22Rv1 (cell line): Measurements from ENCODE around the gene SGCB.

Experiments
- H3K27ac ChIP-seq: fragments of 450-650 bp; 2 replicates; pipeline ENCODE4 v1.5.1; 2017
- ZFX ChIP-seq: fragments of 450-650 bp; IDR thresholded peaks from 2 replicates; pipeline ENCODE4 v1.6.1; 2017; ENCODE audit warnings: antibody characterized with exemption, borderline replicate concordance
- TF ChIP-seq, protein P1 (sequence below): fragments of 450-650 bp; IDR thresholded peaks from 2 replicates; pipeline ENCODE4 v1.5.1; 2017; ENCODE audit warnings: mild to moderate bottlenecking

SGCB gene

GRCh38 chr4:52059372-52059771 lies 21.3 kb upstream of the SGCB start:
- TF ChIP-seq, protein P1, sequence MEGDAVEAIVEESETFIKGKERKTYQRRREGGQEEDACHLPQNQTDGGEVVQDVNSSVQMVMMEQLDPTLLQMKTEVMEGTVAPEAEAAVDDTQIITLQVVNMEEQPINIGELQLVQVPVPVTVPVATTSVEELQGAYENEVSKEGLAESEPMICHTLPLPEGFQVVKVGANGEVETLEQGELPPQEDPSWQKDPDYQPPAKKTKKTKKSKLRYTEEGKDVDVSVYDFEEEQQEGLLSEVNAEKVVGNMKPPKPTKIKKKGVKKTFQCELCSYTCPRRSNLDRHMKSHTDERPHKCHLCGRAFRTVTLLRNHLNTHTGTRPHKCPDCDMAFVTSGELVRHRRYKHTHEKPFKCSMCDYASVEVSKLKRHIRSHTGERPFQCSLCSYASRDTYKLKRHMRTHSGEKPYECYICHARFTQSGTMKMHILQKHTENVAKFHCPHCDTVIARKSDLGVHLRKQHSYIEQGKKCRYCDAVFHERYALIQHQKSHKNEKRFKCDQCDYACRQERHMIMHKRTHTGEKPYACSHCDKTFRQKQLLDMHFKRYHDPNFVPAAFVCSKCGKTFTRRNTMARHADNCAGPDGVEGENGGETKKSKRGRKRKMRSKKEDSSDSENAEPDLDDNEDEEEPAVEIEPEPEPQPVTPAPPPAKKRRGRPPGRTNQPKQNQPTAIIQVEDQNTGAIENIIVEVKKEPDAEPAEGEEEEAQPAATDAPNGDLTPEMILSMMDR, result no peak
- H3K27ac ChIP-seq, result no peak overlapping the region

- no peak overlapping the region for H3K27ac ChIP-seq
- TF ChIP-seq ZFX, result no peak
- TF ChIP-seq, protein P1, result no peak
Observed at GRCh38 chr4:52058275-52058674, 20.2 kb upstream of the SGCB start.

DNA sequence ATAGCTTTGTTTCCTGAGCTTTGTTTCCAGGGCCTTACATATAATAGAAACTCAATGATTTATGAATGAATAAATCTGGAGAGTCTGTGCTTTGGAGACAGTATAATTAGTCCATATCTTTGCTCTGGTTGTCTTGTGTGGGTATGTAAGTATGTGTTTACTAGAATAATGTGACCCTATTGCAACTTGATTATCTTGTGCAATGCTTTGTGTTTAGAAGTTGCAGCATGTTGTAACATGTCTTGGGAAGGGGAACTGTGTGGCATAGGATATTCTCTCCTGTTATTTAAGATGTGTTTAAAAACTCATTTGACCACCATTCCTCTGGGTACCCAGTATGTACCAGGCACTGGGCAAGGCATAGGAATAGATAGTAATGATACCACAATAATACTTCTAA lies 19.1 kb upstream of the SGCB start:
- H3K27ac ChIP-seq, result no peak overlapping the region
- no peak for TF ChIP-seq ZFX
- TF ChIP-seq, protein P1, result no peak

- TF ChIP-seq ZFX, result no peak
- H3K27ac ChIP-seq, result no peak overlapping the region
Observed at GRCh38 chr4:52054254-52054653, 16.2 kb upstream of the SGCB start.

- no peak overlapping the region for H3K27ac ChIP-seq
- TF ChIP-seq, protein P1, result no peak
- TF ChIP-seq ZFX, result no peak
Observed at GRCh38 chr4:52052475-52052780, 14.3 kb upstream of the SGCB start.

- peak overlapping the region; percentile 68 for H3K27ac ChIP-seq
- TF ChIP-seq ZFX, result no peak
- TF ChIP-seq, protein P1, result no peak
Observed at GRCh38 chr4:52051615-52052474, 13.7 kb upstream of the SGCB start.

DNA sequence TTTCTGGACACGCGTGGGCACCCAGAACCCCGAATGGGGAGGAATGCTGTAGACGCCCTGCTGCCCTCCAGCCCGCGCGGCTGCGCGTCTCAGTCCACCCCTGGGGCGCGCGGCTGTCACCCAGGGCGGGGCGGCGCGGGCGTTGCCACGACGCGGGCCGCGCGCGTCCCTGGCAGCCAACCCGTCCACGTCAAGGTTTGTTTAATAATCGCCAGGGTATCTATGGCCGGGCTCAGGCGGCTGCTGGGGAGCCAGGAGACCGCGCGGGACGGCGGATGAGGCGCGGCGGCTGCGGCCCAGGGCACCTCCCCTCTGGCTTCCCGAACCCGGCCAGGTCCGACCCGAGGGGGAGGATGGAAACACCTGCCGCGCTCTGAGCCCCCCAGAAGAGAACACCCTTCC lies 13.1 kb upstream of the SGCB start, which contains the start of gene SPATA18:
Gene SPATA18, plus strand, starts transcription at position 92 of the 402 bp plus-strand sequence. CDS start 401 bp downstream, outside the sequence.
- H3K27ac ChIP-seq, result peak within 1 kb of the TSS; percentile 68
- TF ChIP-seq, protein P1, result no peak
- TF ChIP-seq ZFX, result no peak
